Tibial nerve (tissue), 4 donors: ENCODE measurements around the gene MIER1. TPM values are rescaled to one million over a fixed set of nuclear protein-coding genes. Genes with fewer than 3 reads are reported as not detected.

Experiments used
- DNase-seq, 2 donors: peaks; one replicate each; pipeline ENCODE4 v3.0.0-alpha.2; 2019; ENCODE audit warnings: low spot score in 2 of 2
- H3K27ac ChIP-seq, 4 donors: fragments of 200-600 bp; sonication (generic) in 3 of 4; one replicate each; pipeline ENCODE4 v1.5.1; 2017 to 2019; ENCODE audit warnings: mild to moderate bottlenecking in 1 of 4
- H3K27me3 ChIP-seq, 2 donors: fragments of 200-600 bp; sonication (generic) in 1 of 2; one replicate each; pipeline versions ENCODE4 v1.5.1 to v1.6.0; 2017 to 2019
- H3K36me3 ChIP-seq, 3 donors: fragments of 200-600 bp; sonication (generic); one replicate each; pipeline ENCODE4 v1.5.1; 2018 to 2019
- H3K4me1 ChIP-seq, 4 donors: fragments of 200-600 bp; sonication (generic) in 3 of 4; one replicate each; pipeline ENCODE4 v1.5.1; 2017 to 2019
- H3K4me3 ChIP-seq, 4 donors: fragments of 200-600 bp; sonication (generic) in 3 of 4; one replicate each; pipeline ENCODE4 v1.5.1; 2017 to 2019; ENCODE audit warnings: mild to moderate bottlenecking in 1 of 4, moderate library complexity in 1 of 4
- H3K9me3 ChIP-seq, 4 donors: fragments of 200-600 bp; sonication (generic) in 3 of 4; one replicate each; pipeline ENCODE4 v1.5.1; 2017 to 2019
- CTCF ChIP-seq, 5 experiments: fragments of 200-600 bp in 3 of 5; fragments of 450-650 bp in 2 of 5; sonication (generic) in 3 of 5; IDR thresholded peaks; one replicate each; pipeline ENCODE4 v1.5.1; 2016 to 2019; ENCODE audit warnings: antibody characterized with exemption in 5 of 5, mild to moderate bottlenecking in 3 of 5, moderate library complexity in 2 of 5
- EP300 ChIP-seq, 2 donors: sonication (generic); formaldehyde crosslinking; IDR thresholded peaks; one replicate each; pipeline ENCODE4 v1.6.1; 2017; ENCODE audit warnings: antibody characterized with exemption in 2 of 2, mild to moderate bottlenecking in 1 of 2
- POLR2A ChIP-seq, 2 donors: fragments of 450-650 bp; IDR thresholded peaks; one replicate each; pipeline ENCODE4 v1.6.1; 2017; ENCODE audit warnings: antibody characterized with exemption in 2 of 2, mild to moderate bottlenecking in 2 of 2, moderate library complexity in 2 of 2
- WGBS, 2 donors: methylation state at CpG; one replicate each; pipeline ENCODE4 v1.1.5; 2018; 5-methylcytosine and 5-hydroxymethylcytosine counted together
- total RNA-seq, 4 donors: library from RNA; depleted of rRNA; stranded (reverse); fragments of >200 nt; gene quantifications; one replicate each; pipeline ENCODE4 v1.1.0, GENCODE V29; 2016

Gene MIER1
- total RNA-seq, 4 donors from 2014 or later, result 25.5 to 43.5 (median 40.1) TPM

GRCh38 chr1:66929999-66930822 is 5.4 kb downstream of the MIER1 start:
- H3K27ac ChIP-seq, result peak overlapping the region; percentile 85 to 99 (median 95)
- no peaks in the 10 kb centered on the region for H3K9me3 ChIP-seq
- H3K36me3 ChIP-seq, result no peaks in the 10 kb centered on the region
- H3K4me3 ChIP-seq, result peak overlapping the region; percentile 52 to 97 (median 68)
- 1% methylated on average over 35 to 60 of the region's 83 CpGs for WGBS, 2 donors
- peak; percentile 91 to 94 for DNase-seq
- peaks cover 0 to 78% (median 23%) of the 10 kb centered on the region in 4 donors for H3K4me1 ChIP-seq
- H3K27me3 ChIP-seq, result no peaks in the 10 kb centered on the region
- TF ChIP-seq EP300 (IDR thresholded peaks at IDR 0.05), result peak in 1 of 2 donors; percentile 83
- peak; percentile 23 to 72 (median 65) for TF ChIP-seq CTCF (IDR thresholded peaks at IDR 0.05)
- peak; percentile 75 to 86 for TF ChIP-seq POLR2A (IDR thresholded peaks at IDR 0.05)

- DNase-seq, result no peak
- Histone ChIP-seq H3K36me3 (no peaks in the 10 kb centered on the region), H3K27ac (peak overlapping the region; percentile 85 to 99 (median 95)), H3K4me3 (peak overlapping the region; percentile 52 to 97 (median 68)), H3K9me3 (no peaks in the 10 kb centered on the region), H3K4me1 (peaks cover 0 to 81% (median 24%) of the 10 kb centered on the region in 4 donors), H3K27me3 (no peaks in the 10 kb centered on the region)
- 0 to 2% methylated on average over 6 of the region's 6 CpGs for WGBS, 2 donors
- TF ChIP-seq POLR2A (IDR thresholded peaks at IDR 0.05), result no peak
- TF ChIP-seq CTCF (IDR thresholded peaks at IDR 0.05), result no peak
- no peak for TF ChIP-seq EP300 (IDR thresholded peaks at IDR 0.05)
These were observed 6.0 kb downstream of the MIER1 start for GRCh38 chr1:66930823-66931174.

DNA sequence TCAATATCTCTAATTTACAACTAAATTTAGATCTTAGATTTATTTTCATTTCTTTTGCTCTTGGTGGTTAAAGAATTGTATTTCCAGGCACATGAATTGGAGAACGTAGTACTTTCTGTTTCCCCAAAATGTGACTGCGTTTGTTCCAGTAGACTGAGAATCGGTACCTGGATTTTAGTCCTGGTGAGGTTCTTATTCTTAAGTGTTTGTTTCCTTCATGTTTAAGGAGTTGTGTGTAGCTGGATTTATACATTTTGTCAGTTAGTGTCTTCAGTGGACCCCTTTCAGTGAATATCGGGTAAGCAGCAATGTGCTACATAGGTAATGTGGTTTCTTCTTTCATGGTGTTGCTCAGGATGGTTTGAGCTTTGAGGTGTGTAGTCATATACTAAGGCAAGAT is 6.8 kb downstream of the MIER1 start:
- H3K4me1 ChIP-seq, result peaks cover 0 to 81% (median 21%) of the 10 kb centered on the region in 4 donors
- TF ChIP-seq CTCF (IDR thresholded peaks at IDR 0.05), result no peak
- no peak for TF ChIP-seq EP300 (IDR thresholded peaks at IDR 0.05)
- TF ChIP-seq POLR2A (IDR thresholded peaks at IDR 0.05), result no peak

DNA sequence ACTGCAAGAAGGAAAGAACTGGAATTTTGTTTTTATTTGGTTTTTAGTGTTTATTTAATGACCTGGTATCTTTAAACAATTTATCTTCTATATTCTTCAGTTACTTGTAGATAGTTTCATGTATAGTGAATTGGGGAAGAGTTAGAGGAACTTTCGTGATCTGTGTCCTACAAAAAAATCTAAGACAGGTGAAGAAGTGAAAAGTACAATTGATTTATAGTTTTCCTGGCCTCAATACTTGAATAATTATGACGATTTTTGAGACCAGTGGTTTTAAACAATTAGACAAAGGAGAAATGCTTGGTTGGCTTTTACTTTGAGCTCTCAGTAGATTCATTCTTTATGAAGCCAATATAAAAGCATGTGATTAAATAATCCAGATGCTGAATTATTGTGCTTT is 7.5 kb downstream of the MIER1 start:
- no peaks in the 10 kb centered on the region for H3K36me3 ChIP-seq
- peak overlapping the region in 1 of 4 donors; percentile 4 for H3K4me3 ChIP-seq
- WGBS, 2 donors, result 42 to 43% methylated on average over 2 of the region's 2 CpGs
- no peaks in the 10 kb centered on the region for H3K27me3 ChIP-seq
- H3K9me3 ChIP-seq, result no peaks in the 10 kb centered on the region
- peak overlapping the region in 1 of 4 donors; percentile 99 for H3K27ac ChIP-seq
- H3K4me1 ChIP-seq, result peaks cover 0 to 79% (median 21%) of the 10 kb centered on the region in 4 donors
- no peak for DNase-seq
- no peak for TF ChIP-seq POLR2A (IDR thresholded peaks at IDR 0.05)
- no peak for TF ChIP-seq EP300 (IDR thresholded peaks at IDR 0.05)
- no peak for TF ChIP-seq CTCF (IDR thresholded peaks at IDR 0.05)

More for the DNA sequence above, 6.8 kb downstream of the MIER1 start:
- no peaks in the 10 kb centered on the region for H3K9me3 ChIP-seq
- no peaks in the 10 kb centered on the region for H3K27me3 ChIP-seq
- peak overlapping the region in 3 of 4 donors; percentile 93 to 99 (median 97) for H3K27ac ChIP-seq
- no peaks in the 10 kb centered on the region for H3K36me3 ChIP-seq
- DNase-seq, result no peak
- WGBS, 2 donors, result 38 to 42% methylated on average over 4 of the region's 4 CpGs
- peak overlapping the region; percentile 52 to 97 (median 68) for H3K4me3 ChIP-seq
